Activated naive CD4-positive, alpha-beta T cell treated with anti-CD3 and anti-CD28 coated beads, Interleukin-2, amount 50 U/mL, for 24 hours (primary cell): ENCODE results near the gene MBTPS1.

Experiments
- H3K27ac Mint-ChIP-seq: one replicate; pipeline ENCODE4 v1.8.0; 2021; ENCODE audit warnings: mild to moderate bottlenecking, mixed read lengths
- H3K27me3 Mint-ChIP-seq: one replicate; pipeline ENCODE4 v1.8.0; 2021; ENCODE audit warnings: mixed read lengths
- H3K36me3 Mint-ChIP-seq: one replicate; pipeline ENCODE4 v1.8.0; 2021; ENCODE audit warnings: mixed read lengths
- H3K4me1 Mint-ChIP-seq: one replicate; pipeline ENCODE4 v1.8.0; 2021; ENCODE audit warnings: mixed read lengths
- H3K4me3 Mint-ChIP-seq: one replicate; pipeline ENCODE4 v1.8.0; 2021; ENCODE audit warnings: mild to moderate bottlenecking, mixed read lengths
- H3K9me3 Mint-ChIP-seq: one replicate; pipeline ENCODE4 v1.8.0; 2021; ENCODE audit warnings: mixed read lengths

Gene MBTPS1

DNA sequence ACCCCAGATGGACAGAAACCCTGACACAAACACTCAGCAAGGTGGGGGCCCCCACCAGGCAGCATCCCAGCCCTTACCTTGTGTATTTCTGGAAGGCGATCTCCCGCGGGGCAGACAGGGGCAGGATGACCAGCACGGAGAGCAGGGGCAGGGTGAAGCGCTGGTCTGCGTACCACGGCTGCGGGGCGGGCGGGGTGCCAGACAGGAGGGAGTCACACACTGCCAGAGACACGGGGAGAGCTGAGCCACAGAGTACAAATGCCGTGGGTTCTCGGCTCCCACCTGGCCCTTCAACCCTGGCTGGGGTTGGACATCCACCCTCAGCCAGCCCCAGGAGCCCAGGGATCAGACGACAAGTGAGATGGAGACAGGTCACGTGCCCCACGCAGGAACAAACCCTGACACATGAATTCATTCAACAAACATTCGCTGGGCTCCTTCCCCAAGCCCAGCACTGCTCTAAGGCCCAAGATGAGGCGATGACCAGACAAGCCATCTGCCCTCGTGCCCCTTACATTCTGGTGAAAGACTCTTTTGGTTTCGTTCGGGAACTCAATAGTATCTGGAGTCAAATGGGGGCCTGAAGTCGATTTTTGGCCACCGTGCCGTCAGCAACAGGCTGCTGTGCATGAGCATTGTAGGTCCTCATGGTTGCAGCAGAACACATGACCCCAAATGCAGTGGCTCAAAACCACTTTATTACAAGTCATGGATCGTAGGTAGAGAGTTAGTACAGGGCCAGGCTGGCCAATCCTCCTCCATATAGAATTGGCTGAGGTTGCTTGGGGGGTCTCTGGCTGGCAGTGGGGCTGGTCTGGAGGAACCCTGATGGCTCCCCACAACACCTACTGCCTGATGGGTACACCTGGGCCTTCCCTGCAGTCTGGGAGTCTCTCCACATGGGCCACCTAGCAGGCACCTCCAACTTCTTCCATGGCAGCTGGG, 83.2 kb downstream of the MBTPS1 start:
- no peaks in the 10 kb centered on the region for H3K9me3 Mint-ChIP-seq
- no peaks in the 10 kb centered on the region for H3K27me3 Mint-ChIP-seq
- no peaks in the 10 kb centered on the region for H3K36me3 Mint-ChIP-seq
- H3K4me1 Mint-ChIP-seq: peaks cover 6% of the 10 kb centered on the region
- H3K4me3 Mint-ChIP-seq: no peak overlapping the region
- no peak overlapping the region for H3K27ac Mint-ChIP-seq

DNA sequence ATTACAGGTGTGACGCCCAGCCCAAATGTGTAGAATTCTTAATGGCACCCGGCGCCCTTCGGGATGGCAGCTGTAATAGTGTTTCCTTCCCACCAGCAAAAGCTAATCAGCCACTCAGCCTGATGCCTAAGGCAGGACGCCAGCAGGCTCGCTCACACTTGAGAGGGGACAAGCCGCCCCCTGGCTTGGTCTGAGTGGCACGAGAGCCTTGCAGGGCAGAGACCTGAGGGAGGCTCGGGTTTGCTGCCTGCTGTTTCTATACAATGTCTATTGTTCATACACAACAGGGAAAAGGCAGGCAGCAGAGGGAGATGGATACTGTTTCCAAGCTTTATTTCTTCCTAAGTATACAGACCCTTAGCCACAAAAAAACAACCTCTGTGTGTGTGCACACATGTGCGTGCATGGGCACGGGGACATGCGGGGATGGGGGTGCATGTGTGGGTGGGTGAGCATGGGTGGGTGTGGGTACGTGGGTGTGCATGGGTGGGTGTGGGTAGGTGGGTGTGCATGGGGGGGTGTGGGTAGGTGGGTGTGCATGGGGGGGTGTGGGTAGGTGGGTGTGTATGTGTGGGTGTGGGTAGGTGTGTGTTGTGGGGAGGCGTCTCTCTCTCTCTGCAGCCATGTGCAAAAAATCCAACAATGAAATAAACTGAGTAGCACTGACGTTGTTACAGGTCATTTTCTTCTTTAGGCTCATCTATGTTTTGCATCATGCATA, 84.1 kb downstream of the MBTPS1 start:
- no peaks in the 10 kb centered on the region for H3K36me3 Mint-ChIP-seq
- H3K9me3 Mint-ChIP-seq: no peaks in the 10 kb centered on the region
- no peak overlapping the region for H3K27ac Mint-ChIP-seq
- H3K4me1 Mint-ChIP-seq: peaks cover 6% of the 10 kb centered on the region
- H3K4me3 Mint-ChIP-seq: no peak overlapping the region
- H3K27me3 Mint-ChIP-seq: no peaks in the 10 kb centered on the region

DNA sequence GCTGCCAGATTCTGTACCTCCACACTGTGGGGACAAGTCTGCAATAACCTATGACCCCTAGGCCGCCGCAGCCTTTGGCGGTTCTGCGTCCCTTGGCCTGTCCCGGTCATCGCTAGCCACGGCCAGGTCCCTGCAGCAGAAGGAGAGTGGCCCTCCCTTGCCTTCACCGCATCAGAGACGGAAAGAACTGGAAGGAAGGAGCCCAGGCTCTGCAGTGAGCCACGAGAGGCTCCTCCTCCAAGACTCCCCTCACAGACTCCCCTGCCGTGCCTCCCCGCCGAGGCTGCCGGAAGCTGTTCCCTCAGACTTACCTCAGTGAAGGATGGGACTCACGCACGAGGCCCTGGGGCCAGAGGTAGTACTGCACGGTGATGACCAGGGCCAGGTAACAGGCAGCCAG, 85.2 kb downstream of the MBTPS1 start:
- Mint-ChIP-seq H3K4me1 (peaks cover 6% of the 10 kb centered on the region), H3K9me3 (no peaks in the 10 kb centered on the region), H3K4me3 (no peak overlapping the region), H3K27ac (no peak overlapping the region), H3K36me3 (no peaks in the 10 kb centered on the region), H3K27me3 (no peaks in the 10 kb centered on the region)

GRCh38 chr16:84029297-84030047, 87.3 kb downstream of the MBTPS1 start:
- peaks cover 6% of the 10 kb centered on the region for H3K4me1 Mint-ChIP-seq

GRCh38 chr16:84027625-84028024, 89.1 kb downstream of the MBTPS1 start:
- no peak overlapping the region for H3K27ac Mint-ChIP-seq
- H3K4me3 Mint-ChIP-seq: no peak overlapping the region
- no peaks in the 10 kb centered on the region for H3K36me3 Mint-ChIP-seq
- no peaks in the 10 kb centered on the region for H3K9me3 Mint-ChIP-seq
- no peaks in the 10 kb centered on the region for H3K27me3 Mint-ChIP-seq
- H3K4me1 Mint-ChIP-seq: peaks cover 6% of the 10 kb centered on the region

More at GRCh38 chr16:84029297-84030047, 87.3 kb downstream of the MBTPS1 start:
- Mint-ChIP-seq H3K9me3 (no peaks in the 10 kb centered on the region), H3K27ac (peak overlapping the region; percentile 27), H3K36me3 (no peaks in the 10 kb centered on the region), H3K4me3 (no peak overlapping the region), H3K27me3 (no peaks in the 10 kb centered on the region)

DNA sequence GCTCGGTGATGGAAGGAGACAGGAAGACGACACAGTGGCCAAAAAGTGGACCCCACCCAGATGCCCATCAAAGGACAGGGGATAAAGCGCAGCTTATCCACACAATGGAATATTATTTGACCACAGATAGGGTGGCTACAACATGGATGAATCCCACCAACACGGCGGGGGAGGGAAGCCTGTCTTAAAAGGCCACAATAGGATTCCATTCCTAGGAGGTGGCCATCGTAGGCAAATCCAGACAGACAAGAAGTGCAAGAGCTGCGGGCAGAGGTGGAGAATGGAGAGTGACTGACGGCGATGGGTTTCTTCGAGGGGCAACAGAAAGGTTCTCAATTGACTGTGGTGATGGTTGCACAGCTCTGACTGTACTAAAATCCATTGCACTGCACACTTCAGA, 90.1 kb downstream of the MBTPS1 start:
- H3K36me3 Mint-ChIP-seq: no peaks in the 10 kb centered on the region
- H3K27me3 Mint-ChIP-seq: no peaks in the 10 kb centered on the region

DNA sequence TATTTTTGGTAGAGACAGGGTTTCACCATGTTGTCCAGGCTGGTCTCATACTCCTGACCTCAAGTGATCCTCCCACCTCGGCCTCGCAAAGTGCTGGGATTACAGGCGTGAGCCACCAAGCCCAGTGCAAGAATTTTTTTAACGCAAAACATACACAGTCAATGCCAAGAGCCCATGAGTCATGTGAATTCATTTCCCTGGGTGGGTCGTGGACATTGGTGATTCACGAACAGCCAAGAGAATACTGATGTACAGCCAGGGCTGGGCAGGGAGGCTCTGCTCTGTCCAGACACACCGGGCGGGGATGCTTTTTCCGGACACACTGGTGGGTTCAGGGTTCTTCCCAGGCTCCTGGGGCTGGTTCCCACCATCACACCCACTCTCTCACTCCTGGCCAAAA, 91.9 kb downstream of the MBTPS1 start:
- Mint-ChIP-seq H3K4me1 (peaks cover 6% of the 10 kb centered on the region), H3K27ac (no peak overlapping the region), H3K4me3 (no peak overlapping the region), H3K36me3 (no peaks in the 10 kb centered on the region), H3K27me3 (no peaks in the 10 kb centered on the region), H3K9me3 (peaks cover 8% of the 10 kb centered on the region)

More for the DNA sequence above, 90.1 kb downstream of the MBTPS1 start:
- Mint-ChIP-seq H3K4me1 (peaks cover 6% of the 10 kb centered on the region), H3K9me3 (peaks cover 6% of the 10 kb centered on the region), H3K27ac (no peak overlapping the region), H3K4me3 (no peak overlapping the region)

DNA sequence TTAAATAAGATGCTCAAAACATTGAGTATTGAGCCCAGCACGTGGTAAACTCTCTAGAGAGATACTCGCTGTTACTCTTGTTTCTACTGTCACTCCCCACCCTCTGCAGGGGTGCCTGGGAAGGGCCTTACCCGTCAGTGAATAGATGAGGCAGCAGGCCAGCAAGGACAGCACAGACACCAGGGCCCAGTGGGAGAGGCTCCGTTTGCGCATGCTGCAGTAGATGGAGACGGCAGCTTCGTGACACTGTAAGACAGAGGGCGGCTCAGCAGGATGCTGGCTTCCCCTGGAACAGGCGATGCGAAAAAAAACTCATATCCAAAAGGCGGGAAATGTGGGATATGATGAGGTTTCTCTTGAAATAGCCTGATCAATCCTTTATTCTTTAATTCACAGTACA, 94.1 kb downstream of the MBTPS1 start:
- peaks cover 8% of the 10 kb centered on the region for H3K9me3 Mint-ChIP-seq
- no peak overlapping the region for H3K4me3 Mint-ChIP-seq
- no peaks in the 10 kb centered on the region for H3K4me1 Mint-ChIP-seq
- no peak overlapping the region for H3K27ac Mint-ChIP-seq
- H3K27me3 Mint-ChIP-seq: no peaks in the 10 kb centered on the region
- H3K36me3 Mint-ChIP-seq: no peaks in the 10 kb centered on the region

DNA sequence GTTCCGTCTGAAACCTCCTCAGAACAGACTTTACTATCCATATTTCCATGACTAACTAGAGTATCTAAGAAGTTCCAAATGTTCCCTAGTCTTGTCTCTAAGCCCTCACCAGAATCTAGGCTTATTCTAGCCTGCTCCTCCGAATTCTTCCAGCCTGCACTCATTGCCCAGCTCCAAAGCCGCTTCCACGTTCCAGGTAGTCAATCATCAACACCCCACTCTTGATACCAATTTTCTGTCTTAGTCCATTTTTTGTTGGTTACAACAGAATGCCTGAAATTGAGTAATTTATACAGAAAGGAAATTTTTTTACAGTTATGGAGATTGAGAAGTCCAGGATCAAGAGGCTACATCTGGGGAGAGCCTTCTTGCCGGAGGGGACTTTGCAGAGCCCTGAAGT, 95.3 kb downstream of the MBTPS1 start:
- Mint-ChIP-seq H3K36me3 (no peaks in the 10 kb centered on the region), H3K4me1 (no peaks in the 10 kb centered on the region), H3K9me3 (peaks cover 8% of the 10 kb centered on the region), H3K4me3 (no peak overlapping the region), H3K27ac (no peak overlapping the region), H3K27me3 (no peaks in the 10 kb centered on the region)

- Mint-ChIP-seq H3K27ac (no peak overlapping the region), H3K36me3 (no peaks in the 10 kb centered on the region), H3K4me1 (no peaks in the 10 kb centered on the region), H3K4me3 (no peak overlapping the region), H3K9me3 (peaks cover 8% of the 10 kb centered on the region), H3K27me3 (no peaks in the 10 kb centered on the region)
Measured at GRCh38 chr16:84020353-84020752, 96.4 kb downstream of the MBTPS1 start.

DNA sequence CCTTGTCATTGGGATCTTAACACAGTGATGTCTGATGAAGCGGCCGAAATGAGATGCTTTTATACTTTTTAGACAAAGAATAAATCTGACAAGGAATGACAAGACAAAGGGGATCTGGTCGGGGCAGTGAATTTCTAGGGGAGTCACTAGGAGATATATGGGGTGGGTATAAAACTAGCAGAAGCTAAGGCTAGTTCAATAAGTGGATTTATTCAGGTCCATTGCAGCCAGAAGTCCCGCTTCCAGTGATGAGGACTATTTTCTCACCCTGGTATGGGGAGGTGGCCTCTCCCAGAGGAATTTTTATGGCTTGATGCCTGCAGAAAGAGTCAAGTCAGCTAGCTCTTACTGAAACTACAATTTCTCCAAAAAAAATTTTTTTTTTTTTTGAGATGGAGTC, 98.0 kb downstream of the MBTPS1 start:
- Mint-ChIP-seq H3K27ac (no peak overlapping the region), H3K36me3 (no peaks in the 10 kb centered on the region), H3K4me1 (peaks cover 10% of the 10 kb centered on the region), H3K9me3 (peaks cover 8% of the 10 kb centered on the region), H3K27me3 (no peaks in the 10 kb centered on the region), H3K4me3 (no peak overlapping the region)

DNA sequence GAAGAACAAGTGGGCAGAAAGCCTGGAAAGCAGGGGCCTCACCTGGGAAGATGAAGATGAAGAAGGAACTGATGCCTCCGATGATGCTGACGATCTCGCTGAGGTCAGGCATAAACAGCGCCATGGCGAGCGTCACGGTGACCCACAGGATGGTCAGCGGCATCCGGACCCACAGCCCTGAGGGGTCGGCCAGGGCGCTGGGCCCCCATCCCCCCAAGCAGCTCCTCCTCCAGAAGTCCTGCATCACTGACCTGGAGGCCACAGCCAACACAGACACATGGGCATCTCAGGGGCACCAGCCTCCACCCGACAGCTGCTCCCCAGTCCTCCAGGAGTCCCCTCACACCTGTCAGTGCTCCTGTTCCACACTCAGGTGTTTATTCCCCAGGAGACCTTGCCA, 100.3 kb downstream of the MBTPS1 start:
- H3K9me3 Mint-ChIP-seq: peaks cover under 1% of the 10 kb centered on the region
- H3K27ac Mint-ChIP-seq: no peak overlapping the region
- no peak overlapping the region for H3K4me3 Mint-ChIP-seq
- peaks cover 10% of the 10 kb centered on the region for H3K4me1 Mint-ChIP-seq
- no peaks in the 10 kb centered on the region for H3K36me3 Mint-ChIP-seq
- H3K27me3 Mint-ChIP-seq: no peaks in the 10 kb centered on the region

DNA sequence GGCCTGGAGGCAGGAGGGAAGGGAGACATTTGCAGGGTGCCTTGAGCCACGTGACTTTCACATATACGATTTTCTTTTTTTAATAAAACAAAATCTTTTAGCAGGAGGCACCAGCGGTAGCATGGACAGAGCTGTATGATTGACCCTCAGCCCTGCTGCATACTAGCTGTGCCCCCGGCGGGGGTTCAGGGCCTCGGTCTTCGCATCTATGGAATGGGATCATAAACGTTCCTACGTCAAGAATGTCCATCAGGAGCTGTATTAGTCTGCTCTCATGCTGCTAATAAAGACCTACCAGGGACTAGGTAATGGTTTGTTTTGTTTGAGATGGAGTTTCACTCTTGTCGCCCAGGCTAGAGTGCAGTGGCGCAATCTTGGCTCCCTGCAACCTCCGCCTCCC, 101.3 kb downstream of the MBTPS1 start:
- Mint-ChIP-seq H3K27me3 (no peaks in the 10 kb centered on the region), H3K9me3 (no peaks in the 10 kb centered on the region), H3K27ac (no peak overlapping the region), H3K4me1 (peaks cover 10% of the 10 kb centered on the region), H3K36me3 (no peaks in the 10 kb centered on the region), H3K4me3 (no peak overlapping the region)

DNA sequence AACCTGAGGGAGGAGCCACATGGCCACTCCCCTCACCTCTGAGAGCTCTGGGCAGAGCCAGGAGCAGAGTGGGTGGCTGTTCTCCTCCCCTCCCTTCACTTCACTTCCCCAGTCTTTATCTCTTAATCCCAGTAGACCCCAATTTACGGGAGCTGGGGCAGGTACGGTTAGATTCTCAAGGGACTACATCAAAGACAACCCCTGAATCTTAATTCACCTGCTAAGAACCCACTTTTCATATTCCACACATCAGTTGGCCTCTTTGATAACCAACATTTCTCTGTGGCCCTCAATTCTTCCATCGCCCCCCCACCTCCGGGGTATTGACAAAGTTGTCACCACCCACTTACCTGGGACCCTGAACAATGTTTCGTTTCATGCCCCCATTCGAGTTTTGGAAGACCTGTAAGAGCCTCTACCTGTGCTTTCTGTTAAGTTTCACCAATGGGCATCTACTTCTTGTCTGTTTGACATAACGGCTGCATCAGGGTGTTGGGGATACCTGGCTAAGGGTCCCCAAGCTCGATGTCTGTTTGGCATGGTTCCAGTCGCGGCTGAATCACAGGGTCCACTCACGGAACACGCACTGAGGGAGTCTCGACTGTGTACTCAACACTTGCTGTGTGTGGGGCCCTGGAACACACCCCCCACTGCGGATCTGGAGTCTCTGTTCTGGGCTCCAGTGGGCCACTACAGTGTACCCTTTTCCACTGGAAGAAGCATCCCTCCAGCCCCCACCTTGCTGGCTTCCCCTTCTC, 102.0 kb downstream of the MBTPS1 start:
- Mint-ChIP-seq H3K36me3 (no peaks in the 10 kb centered on the region), H3K27me3 (no peaks in the 10 kb centered on the region), H3K4me1 (peaks cover 10% of the 10 kb centered on the region), H3K9me3 (no peaks in the 10 kb centered on the region), H3K4me3 (no peak overlapping the region), H3K27ac (no peak overlapping the region)
